Left renal pelvis (tissue), 4 donors: ENCODE data around the gene ZBTB20. TPM values are rescaled to one million over a fixed set of nuclear protein-coding genes. Genes with fewer than 3 reads are reported as not detected.

Experiments
- DNase-seq, 4 donors: peaks; one replicate each; pipeline ENCODE4 v3.0.0-alpha.2; 2013; ENCODE audit warnings: low read depth in 4 of 4, low spot score in 3 of 4
- polyA plus RNA-seq, 4 donors: library from polyadenylated mRNA; unstranded; fragments of 120-200 nt; gene quantifications; one replicate each; pipeline ENCODE4 v1.2.1, GENCODE V29; 2013; ENCODE audit not compliant: insufficient read length in 4 of 4

Gene ZBTB20
- polyA plus RNA-seq, 4 donors: 4.8 to 6.6 (median 5.4) TPM

- no peak for DNase-seq
Measured at GRCh38 chr3:114406922-114407321, 740.2 kb downstream of the ZBTB20 start.

- DNase-seq: no peak
Measured at GRCh38 chr3:114406286-114406685, 740.8 kb downstream of the ZBTB20 start.

- no peak for DNase-seq
Measured at GRCh38 chr3:114405202-114405990, 741.7 kb downstream of the ZBTB20 start.

GRCh38 chr3:114404590-114404989 lies 742.5 kb downstream of the ZBTB20 start:
- DNase-seq: no peak

- DNase-seq: no peak
Measured at GRCh38 chr3:114402838-114403237, 744.2 kb downstream of the ZBTB20 start.

- DNase-seq: no peak
Measured at GRCh38 chr3:114401346-114401745, 745.7 kb downstream of the ZBTB20 start.

GRCh38 chr3:114400371-114400770 lies 746.7 kb downstream of the ZBTB20 start:
- DNase-seq: no peak

GRCh38 chr3:114394551-114394950 lies 752.5 kb downstream of the ZBTB20 start:
- no peak for DNase-seq

- DNase-seq: no peak
Measured at GRCh38 chr3:114393367-114394072, 753.6 kb downstream of the ZBTB20 start.

- no peak for DNase-seq
Measured at GRCh38 chr3:114392831-114393230, 754.3 kb downstream of the ZBTB20 start.

- DNase-seq: no peak
Measured at GRCh38 chr3:114389156-114389555, 757.9 kb downstream of the ZBTB20 start.

GRCh38 chr3:114384558-114384903 lies 762.6 kb downstream of the ZBTB20 start:
- DNase-seq: no peak

- peak in 2 of 4 donors; percentile 63 to 66 for DNase-seq
Measured at GRCh38 chr3:114383875-114384557, 763.1 kb downstream of the ZBTB20 start.

GRCh38 chr3:114380233-114380651 lies 766.8 kb downstream of the ZBTB20 start:
- no peak for DNase-seq

- DNase-seq: no peak
Measured at GRCh38 chr3:114379266-114379665, 767.8 kb downstream of the ZBTB20 start.

GRCh38 chr3:114378760-114379159 lies 768.3 kb downstream of the ZBTB20 start:
- no peak for DNase-seq

- no peak for DNase-seq
Measured at GRCh38 chr3:114377426-114377825, 769.7 kb downstream of the ZBTB20 start.

- no peak for DNase-seq
Measured at GRCh38 chr3:114376516-114377185, 770.4 kb downstream of the ZBTB20 start.

GRCh38 chr3:114375608-114376421 lies 771.3 kb downstream of the ZBTB20 start:
- no peak for DNase-seq

- DNase-seq: no peak
Measured at GRCh38 chr3:114374433-114374990, 772.6 kb downstream of the ZBTB20 start.
